Measurements from ENCODE around the gene GSN.

- TF ChIP-seq CTCF (IDR thresholded peaks at IDR 0.05) (no peak), SIN3A (IDR thresholded peaks at IDR 0.05; ENCODE audit: borderline replicate concordance, insufficient read depth, low read depth, low read length) (no peak), REST (IDR thresholded peaks at IDR 0.05; ENCODE audit: insufficient read depth in 1 of 2, low read depth in 2 of 2, low read length in 1 of 2) (no peak)
Measured at GRCh38 chr9:121279776-121280388, 11.9 kb downstream of the GSN start.
